ENCODE measurements around the gene TXLNG.

Gene TXLNG

GRCh38 chrX:16785247-16786138 is 773 bp upstream of the TXLNG start:
- DNase-seq (ENCODE audit: low read depth): peak; percentile 4

DNA sequence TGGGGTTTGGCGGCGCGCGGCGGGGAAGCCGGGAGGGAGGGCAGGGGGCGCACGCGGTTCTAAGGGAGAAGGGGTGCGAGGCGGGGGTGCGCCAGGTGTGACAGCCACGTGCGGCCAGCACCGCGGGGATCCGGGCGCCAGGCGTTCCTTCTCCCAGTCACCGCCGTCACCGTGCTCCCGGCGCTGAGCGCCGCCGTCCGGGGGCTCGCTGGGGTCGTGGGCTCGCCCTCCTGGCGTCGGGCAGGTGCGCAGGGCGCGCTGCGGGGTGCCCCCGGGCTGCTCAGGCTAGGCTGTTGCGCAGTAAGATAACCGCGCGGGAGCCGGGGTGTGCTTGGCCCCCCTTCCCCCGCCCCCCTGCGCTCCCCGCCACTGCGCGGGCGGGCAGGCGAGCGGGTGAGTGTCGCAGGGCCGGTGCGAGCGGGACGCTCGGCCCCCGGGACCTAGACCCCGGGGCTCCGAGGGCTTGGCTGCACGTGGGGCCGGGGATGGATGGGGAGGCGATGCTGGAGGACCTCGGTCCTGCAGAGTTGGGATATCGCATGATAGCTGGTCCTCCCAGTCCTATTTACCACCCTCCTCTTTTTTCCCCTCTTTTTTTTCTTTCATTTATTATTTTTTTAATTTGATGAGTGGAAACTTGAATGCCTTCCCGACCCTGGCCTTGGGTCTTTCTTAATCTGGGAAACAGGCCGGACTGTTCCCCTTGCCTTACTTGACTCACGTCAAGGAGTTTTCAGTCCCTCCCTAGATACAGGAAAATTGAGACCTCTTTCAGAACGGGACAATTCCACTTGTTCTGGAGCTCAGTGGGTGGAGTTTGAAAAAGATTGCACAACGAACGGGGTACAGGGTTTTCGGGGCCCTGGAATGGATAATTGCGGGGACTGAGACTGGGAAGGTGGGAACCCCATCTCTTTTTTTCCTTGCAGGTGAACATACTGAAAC is 797 bp downstream of the TXLNG start:
- DNase-seq (ENCODE audit: low read depth): peak; percentile 36

GRCh38 chrX:16788477-16788876 is 2.2 kb downstream of the TXLNG start:
- no peak for DNase-seq (ENCODE audit: low read depth)

- DNase-seq (ENCODE audit: low read depth): no peak
Observed at GRCh38 chrX:16796298-16796697, 10.0 kb downstream of the TXLNG start.

- DNase-seq (ENCODE audit: low read depth): no peak
Observed at GRCh38 chrX:16797358-16797757, 11.1 kb downstream of the TXLNG start.

DNA sequence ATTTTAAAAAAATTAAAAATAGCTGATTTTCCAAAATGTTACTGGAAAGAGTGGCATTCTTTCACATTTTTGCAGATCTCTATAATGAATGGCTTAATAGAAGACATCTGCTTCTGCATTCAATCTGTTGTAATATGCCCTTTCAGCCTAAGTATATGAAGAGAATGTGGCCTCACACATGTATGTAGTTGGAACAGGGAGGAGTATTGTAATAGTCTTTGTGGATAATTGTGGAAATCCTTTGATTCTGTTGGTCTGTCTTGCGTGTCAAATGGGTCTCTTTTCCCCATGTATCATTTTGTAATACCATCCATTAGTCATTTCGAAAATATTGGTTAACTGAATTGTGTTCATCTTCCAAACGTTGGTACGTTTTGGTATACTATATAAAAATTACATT is 11.6 kb downstream of the TXLNG start:
- DNase-seq (ENCODE audit: low read depth): no peak

DNA sequence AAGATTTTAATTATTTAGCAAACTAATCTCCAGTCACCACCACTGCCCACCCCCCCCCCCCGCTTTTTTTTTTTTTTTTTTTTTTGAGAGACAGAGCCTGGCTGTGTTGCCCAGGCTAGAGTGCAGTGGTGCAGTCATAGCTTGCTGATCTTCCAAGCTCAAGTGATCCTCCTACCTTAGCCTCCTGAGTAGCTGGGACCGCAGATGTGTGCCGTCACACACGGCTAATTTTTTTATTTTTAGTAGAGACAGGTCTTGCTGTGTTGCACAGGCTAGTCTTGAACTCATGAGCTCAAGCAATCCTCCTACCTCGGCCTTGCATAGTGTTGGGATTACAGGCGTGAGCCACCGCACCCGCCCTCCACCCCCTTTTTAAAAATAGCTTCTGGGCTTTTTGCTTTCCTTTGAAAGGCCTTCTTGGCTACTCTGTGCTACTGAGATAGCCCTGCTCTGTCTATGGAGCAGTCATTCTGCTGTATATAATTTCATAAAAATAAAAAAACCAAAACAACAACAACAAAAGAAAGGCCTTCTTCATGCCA is 18.7 kb downstream of the TXLNG start:
- DNase-seq (ENCODE audit: low read depth): no peak

GRCh38 chrX:16807548-16807947 is 21.3 kb downstream of the TXLNG start:
- DNase-seq (ENCODE audit: low read depth): no peak

DNA sequence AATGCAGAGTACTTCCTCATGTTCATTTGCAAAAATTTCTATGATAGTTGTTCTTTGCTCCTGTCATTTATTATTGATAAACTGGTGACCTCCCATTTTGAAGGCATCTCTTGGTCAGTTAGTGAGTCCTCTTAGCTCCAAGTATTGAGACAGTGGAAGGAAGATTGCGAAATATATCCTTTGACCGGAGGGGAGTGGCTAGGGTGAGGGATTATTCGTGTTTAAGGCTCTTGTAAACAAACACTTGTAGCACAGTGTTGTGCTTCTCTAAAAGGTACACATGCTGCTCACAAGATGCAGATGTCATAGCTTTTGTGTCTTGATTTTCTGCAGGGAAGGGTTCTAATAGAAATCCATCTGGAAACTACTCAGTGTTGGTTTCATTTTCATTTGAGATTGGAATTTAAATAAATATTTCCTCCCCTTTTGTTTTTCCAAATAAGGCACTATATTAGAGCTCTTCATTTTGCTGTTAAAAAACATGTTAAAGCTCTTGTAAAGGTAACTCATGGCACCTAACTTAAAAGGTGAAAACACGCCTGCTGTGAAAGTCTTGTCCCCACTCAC is 21.8 kb downstream of the TXLNG start:
- no peak for DNase-seq (ENCODE audit: low read depth)

GRCh38 chrX:16814597-16814996 is 28.3 kb downstream of the TXLNG start:
- DNase-seq (ENCODE audit: low read depth): no peak

DNA sequence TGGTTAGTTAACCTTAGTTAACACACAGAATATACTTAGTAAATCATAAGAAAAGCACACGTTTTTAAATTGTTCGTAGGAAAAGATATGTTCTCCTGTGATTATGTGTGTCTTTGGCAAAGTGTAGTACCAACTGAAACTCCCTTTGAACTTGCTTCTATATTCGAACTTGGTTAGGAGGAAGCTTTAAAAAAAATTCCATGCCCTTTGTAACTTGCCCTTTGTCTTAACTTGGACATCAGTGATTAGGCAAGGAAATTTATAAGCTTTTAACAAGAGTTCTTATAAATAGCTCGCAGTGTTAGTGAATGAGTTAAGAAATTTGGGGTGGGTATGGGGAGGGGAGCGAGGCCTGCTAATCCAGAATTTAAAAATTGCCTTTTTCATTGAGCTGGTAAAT is 33.4 kb downstream of the TXLNG start:
- no peak for DNase-seq (ENCODE audit: low read depth)

DNA sequence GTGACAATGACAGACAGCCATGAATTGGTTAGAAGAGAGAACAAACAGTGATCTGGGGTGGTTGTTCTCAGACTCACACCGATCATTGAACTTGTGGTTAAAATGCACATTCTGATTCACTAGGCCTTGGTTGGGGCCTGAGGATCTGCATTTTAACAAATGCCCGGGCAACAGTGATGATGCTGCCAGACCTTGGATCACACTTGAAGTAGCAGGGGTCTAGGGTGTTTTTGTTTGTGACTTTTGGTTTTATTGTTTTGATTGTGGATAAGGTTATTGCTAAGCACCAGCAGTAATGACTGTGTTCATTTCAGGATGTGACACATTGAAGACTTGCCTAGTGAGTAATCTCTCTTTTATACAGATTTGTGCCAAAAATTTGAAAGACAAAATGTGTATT is 36.5 kb downstream of the TXLNG start:
- no peak for DNase-seq (ENCODE audit: low read depth)

GRCh38 chrX:16825264-16826035 is 39.2 kb downstream of the TXLNG start:
- DNase-seq (ENCODE audit: low read depth): no peak

DNA sequence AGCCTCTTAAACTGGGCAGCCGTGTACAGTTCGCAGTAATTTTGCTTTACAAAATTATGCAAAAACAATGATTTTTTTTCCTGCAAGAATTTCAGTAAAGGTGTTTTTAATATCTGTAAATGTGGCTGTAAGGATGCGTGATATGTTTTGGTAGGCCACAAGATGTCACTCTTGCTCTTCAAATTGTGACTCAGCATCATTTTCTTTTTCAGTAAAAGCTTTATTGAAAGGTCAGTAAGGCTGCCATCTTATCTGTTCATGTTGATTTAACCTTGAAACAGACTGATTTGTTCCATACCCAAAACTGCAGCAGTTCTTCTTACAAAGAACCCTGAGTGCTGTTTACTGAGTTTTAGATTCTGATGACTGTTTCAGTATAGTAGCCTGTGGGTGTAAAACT is 39.9 kb downstream of the TXLNG start:
- no peak for DNase-seq (ENCODE audit: low read depth)

- no peak for DNase-seq (ENCODE audit: low read depth)
Observed at GRCh38 chrX:16827225-16827624, 41.0 kb downstream of the TXLNG start.

- no peak for DNase-seq (ENCODE audit: low read depth)
Observed at GRCh38 chrX:16828124-16828908, 42.0 kb downstream of the TXLNG start.

DNA sequence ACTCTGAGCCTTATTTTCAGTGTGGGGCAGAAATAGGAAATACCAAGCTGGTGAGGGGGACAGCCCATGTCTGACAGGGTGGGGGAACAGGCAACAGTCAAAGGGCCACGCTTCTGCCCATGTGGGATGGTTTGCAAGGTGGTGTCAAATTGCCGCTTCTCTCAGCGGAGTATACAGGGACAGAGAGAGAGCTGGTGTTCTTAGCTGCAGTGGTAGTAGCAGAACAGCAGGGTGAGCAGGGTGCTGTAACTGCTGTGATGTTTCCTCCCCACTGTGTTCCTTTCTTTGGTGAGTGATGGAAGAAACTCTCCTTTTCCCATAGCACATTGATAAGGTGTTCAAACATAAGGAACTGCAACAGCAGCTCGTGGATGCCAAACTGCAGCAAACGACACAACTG is 46.0 kb downstream of the TXLNG start:
- no peak for DNase-seq (ENCODE audit: low read depth)

GRCh38 chrX:16834806-16835205 is 48.5 kb downstream of the TXLNG start:
- DNase-seq (ENCODE audit: low read depth): no peak

GRCh38 chrX:16836371-16836770 is 50.1 kb downstream of the TXLNG start:
- no peak for DNase-seq (ENCODE audit: low read depth)

DNA sequence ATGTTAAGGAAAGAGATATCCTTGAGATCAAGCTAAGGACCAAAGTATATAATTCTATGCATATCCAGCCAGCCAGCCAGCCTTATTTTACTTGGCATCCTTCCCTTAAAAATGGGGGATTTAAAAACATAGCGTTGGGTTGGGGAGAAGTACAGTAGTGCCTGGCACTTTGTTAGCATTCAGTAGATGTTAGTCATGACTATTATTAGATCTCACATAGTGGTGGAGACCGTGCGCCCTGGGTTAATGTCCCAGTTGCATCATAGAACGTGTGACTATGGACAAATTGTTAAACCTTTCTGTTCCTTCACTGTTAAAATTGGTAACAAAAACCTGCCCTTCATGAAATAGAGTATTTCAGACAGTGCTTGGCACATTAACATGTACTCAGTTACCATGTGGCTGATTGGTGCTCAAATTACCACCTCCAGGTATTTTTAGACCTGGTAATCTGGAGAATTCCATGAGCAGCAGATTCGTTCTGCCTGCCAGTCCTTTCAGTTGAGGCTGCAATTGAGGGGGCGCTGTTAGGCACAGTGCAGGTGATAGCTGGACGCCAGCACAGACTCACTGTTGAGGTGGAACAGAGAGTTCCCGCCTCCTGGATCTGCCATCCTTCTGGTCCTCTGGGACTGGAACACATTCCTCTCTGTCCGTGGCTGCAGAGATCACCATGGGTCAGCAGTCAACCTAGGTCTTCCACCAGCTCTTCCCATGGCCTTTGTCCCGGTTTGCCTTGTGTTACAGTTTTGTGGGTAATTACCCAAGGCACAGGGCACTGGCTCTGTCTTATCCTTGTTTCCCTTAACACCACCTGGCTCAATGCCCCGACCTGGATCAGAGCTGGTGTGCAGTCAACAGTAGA is 52.2 kb downstream of the TXLNG start:
- no peak for DNase-seq (ENCODE audit: low read depth)

Measured in stimulated activated CD8-positive, alpha-beta memory T cell treated with anti-CD3 and anti-CD28 coated beads, Interleukin-4, amount 100 ng/mL, for 24 hours (primary cell).